SK-N-SH (cell line): Measurements from ENCODE around the gene KEL.

Experiments used
- CTCF ChIP-seq: fragments of 200-600 bp; sonication (generic); IDR thresholded peaks from 2 replicates; pipeline ENCODE4 v1.6.1; 2017; ENCODE audit warnings: antibody characterized with exemption, mild to moderate bottlenecking, moderate library complexity
- EZH2phosphoT487 ChIP-seq: fragments of 200-600 bp; sonication (generic); IDR thresholded peaks from 2 replicates; pipeline ENCODE4 v1.6.1; 2017; ENCODE audit warnings: low read depth, mixed run types, mild to moderate bottlenecking, antibody characterized with exemption, moderate library complexity, borderline replicate concordance
- MXI1 ChIP-seq: IDR thresholded peaks from 2 replicates; pipeline ENCODE4 v1.6.1; 2012; ENCODE audit warnings: mild to moderate bottlenecking, low read depth, low read length, improper control_type of control experiment
- TEAD4 ChIP-seq: IDR thresholded peaks from 2 replicates; pipeline ENCODE4 v1.4.0; 2012; ENCODE audit warnings: mild to moderate bottlenecking, borderline replicate concordance; ENCODE audit not compliant: insufficient read depth
- TF ChIP-seq, protein P1 (sequence below): fragments of 150-350 bp; IDR thresholded peaks from 2 replicates; pipeline ENCODE4 v1.6.1; 2017; ENCODE audit warnings: antibody characterized with exemption, low read length, low read depth, borderline replicate concordance

- TF ChIP-seq CTCF = no peak
- TF ChIP-seq TEAD4 = no peak
- TF ChIP-seq, protein P1, sequence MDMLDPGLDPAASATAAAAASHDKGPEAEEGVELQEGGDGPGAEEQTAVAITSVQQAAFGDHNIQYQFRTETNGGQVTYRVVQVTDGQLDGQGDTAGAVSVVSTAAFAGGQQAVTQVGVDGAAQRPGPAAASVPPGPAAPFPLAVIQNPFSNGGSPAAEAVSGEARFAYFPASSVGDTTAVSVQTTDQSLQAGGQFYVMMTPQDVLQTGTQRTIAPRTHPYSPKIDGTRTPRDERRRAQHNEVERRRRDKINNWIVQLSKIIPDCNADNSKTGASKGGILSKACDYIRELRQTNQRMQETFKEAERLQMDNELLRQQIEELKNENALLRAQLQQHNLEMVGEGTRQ = no peak
- no peak for TF ChIP-seq EZH2phosphoT487
- no peak for TF ChIP-seq MXI1
These were observed 20.6 kb downstream of the KEL start for GRCh38 chr7:142941541-142941940.
